Neural cell (in vitro differentiated cells): ENCODE data around the gene FBLN2. TPM values are rescaled to one million over a fixed set of nuclear protein-coding genes. Genes with fewer than 3 reads are reported as not detected.

Experiments
- H2AFZ ChIP-seq: fragments of 200-600, 300-800 bp; sonication (generic), shearing (Covaris generic); 2 replicates; pipeline ENCODE4 v1.6.0; 2014; ENCODE audit warnings: low read depth, mild to moderate bottlenecking, antibody characterized with exemption, low read length, moderate library complexity
- H3F3A ChIP-seq: fragments of 200-600 bp; shearing (Covaris generic); 2 replicates; pipeline ENCODE4 v1.6.1; 2016; ENCODE audit warnings: mild to moderate bottlenecking, moderate library complexity, mixed read lengths, antibody characterized with exemption, low read length; ENCODE audit not compliant: insufficient read depth, poor library complexity, severe bottlenecking
- H3K27ac ChIP-seq: fragments of 200-600, 300-800 bp; sonication (generic), shearing (Covaris generic); 2 replicates; pipeline ENCODE4 v1.5.1; 2014; ENCODE audit warnings: mild to moderate bottlenecking, low read length, moderate library complexity
- H3K27me3 ChIP-seq: fragments of 300-800, 200-600 bp; sonication (generic), shearing (Covaris generic); 2 replicates; pipeline ENCODE4 v1.6.0; 2014; ENCODE audit warnings: mild to moderate bottlenecking, low read depth, low read length, moderate library complexity; ENCODE audit not compliant: insufficient read depth
- H3K36me3 ChIP-seq: fragments of 300-800, 200-600 bp; sonication (generic), shearing (Covaris generic); 2 replicates; pipeline ENCODE4 v1.5.1; 2014; ENCODE audit warnings: mild to moderate bottlenecking, antibody characterized with exemption, low read length, moderate library complexity; ENCODE audit not compliant: insufficient read depth
- H3K4me2 ChIP-seq: fragments of 300-800, 200-600 bp; sonication (generic), shearing (Covaris generic); 2 replicates; pipeline ENCODE4 v1.6.0; 2014; ENCODE audit warnings: mild to moderate bottlenecking, low read length
- H3K4me3 ChIP-seq: fragments of 300-800, 200-600 bp; sonication (generic), shearing (Covaris generic); 2 replicates; pipeline ENCODE4 v1.5.1; 2014; ENCODE audit warnings: mild to moderate bottlenecking, low read length, moderate library complexity
- H3K79me2 ChIP-seq: fragments of 200-600 bp; shearing (Covaris generic); replicated peaks from 2 replicates; pipeline ENCODE4 v1.6.0; 2014; ENCODE audit warnings: mild to moderate bottlenecking, low read length, moderate library complexity; ENCODE audit not compliant: insufficient read depth
- H3K9ac ChIP-seq: fragments of 300-800, 200-600 bp; sonication (generic), shearing (Covaris generic); 2 replicates; pipeline ENCODE4 v1.6.1; 2016; ENCODE audit warnings: mild to moderate bottlenecking, low read length, mixed read lengths
- H3K9me2 ChIP-seq: fragments of 200-600 bp; shearing (Covaris generic); 2 replicates; pipeline ENCODE4 v1.6.1; 2016; ENCODE audit warnings: mild to moderate bottlenecking, low read length, mixed read lengths; ENCODE audit not compliant: insufficient read depth
- H3K9me3 ChIP-seq: fragments of 200-600, 300-800 bp; sonication (generic), shearing (Covaris generic); 2 replicates; pipeline ENCODE4 v1.6.1; 2016; ENCODE audit warnings: mild to moderate bottlenecking, mixed run types, low read length, moderate library complexity, mixed read lengths
- H4K20me1 ChIP-seq: fragments of 200-600 bp; shearing (Covaris generic); 2 replicates; pipeline ENCODE4 v1.6.1; 2016; ENCODE audit warnings: mild to moderate bottlenecking, mixed run types; ENCODE audit not compliant: insufficient read depth
- EP300 ChIP-seq: fragments of 450-650 bp; conservative IDR thresholded peaks from 2 replicates; pipeline ENCODE4 v1.6.1; 2014; ENCODE audit warnings: antibody characterized with exemption, mild to moderate bottlenecking, moderate library complexity; ENCODE audit not compliant: poor library complexity, severe bottlenecking
- EZH2 ChIP-seq: fragments of 200-600, 300-800 bp; shearing (Covaris generic), sonication (generic); IDR thresholded peaks from 2 replicates; pipeline ENCODE4 v1.6.1; 2014; ENCODE audit warnings: antibody characterized with exemption, low read length, borderline replicate concordance, mild to moderate bottlenecking; ENCODE audit not compliant: insufficient read depth, poor library complexity, severe bottlenecking
- MXI1 ChIP-seq: fragments of 450-650 bp; conservative IDR thresholded peaks from 2 replicates; pipeline ENCODE4 v1.6.1; 2014; ENCODE audit warnings: antibody characterized with exemption, mild to moderate bottlenecking; ENCODE audit not compliant: poor library complexity, severe bottlenecking
- POLR2AphosphoS5 ChIP-seq: IDR thresholded peaks from 2 replicates; pipeline ENCODE4 v1.6.1; 2012
- RAD21 ChIP-seq: fragments of 450-650 bp; conservative IDR thresholded peaks from 2 replicates; pipeline ENCODE4 v1.6.1; 2014; ENCODE audit warnings: antibody characterized with exemption, mild to moderate bottlenecking, moderate library complexity
- SMC3 ChIP-seq: fragments of 450-650 bp; conservative IDR thresholded peaks from 2 replicates; pipeline ENCODE4 v1.6.1; 2014; ENCODE audit warnings: antibody characterized with exemption, mild to moderate bottlenecking, moderate library complexity; ENCODE audit not compliant: poor library complexity
- TAF1 ChIP-seq: IDR thresholded peaks from 2 replicates; pipeline ENCODE4 v1.6.1; 2012; ENCODE audit warnings: low read depth
- polyA plus RNA-seq: library from polyadenylated mRNA; depleted of rRNA; stranded (reverse); fragments of >200 nt; gene quantifications from 2 replicates; pipeline ENCODE4 v1.2.3, GENCODE V29; 2014
- TF ChIP-seq, protein P1 (sequence below): IDR thresholded peaks from 2 replicates; pipeline ENCODE4 v1.6.1; 2012; ENCODE audit warnings: borderline replicate concordance
- TF ChIP-seq, protein P2 (sequence below): fragments of 450-650 bp; IDR thresholded peaks from 2 replicates; pipeline ENCODE4 v1.5.1; 2014; ENCODE audit warnings: antibody characterized with exemption, mild to moderate bottlenecking, moderate library complexity; ENCODE audit not compliant: poor library complexity, severe bottlenecking

The FBLN2 gene
- polyA plus RNA-seq, 1 donor from 2014 or later: 0.37 TPM

DNA sequence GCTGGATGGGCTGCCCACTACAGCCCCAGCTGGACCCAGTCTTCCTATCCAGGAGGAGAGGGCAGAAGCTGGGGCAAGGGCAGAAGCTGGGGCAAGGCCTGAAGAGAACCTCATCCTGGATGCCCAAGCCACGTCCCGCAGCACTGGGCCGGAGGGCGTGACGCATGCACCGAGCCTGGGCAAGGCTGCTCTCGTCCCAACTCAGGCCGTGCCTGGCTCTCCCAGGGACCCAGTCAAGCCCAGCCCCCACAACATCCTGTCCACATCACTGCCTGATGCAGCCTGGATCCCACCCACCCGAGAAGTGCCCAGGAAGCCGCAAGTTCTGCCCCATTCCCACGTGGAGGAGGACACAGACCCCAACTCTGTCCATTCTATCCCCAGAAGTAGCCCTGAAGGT, 22.3 kb downstream of the FBLN2 start:
- H3K4me2 ChIP-seq: no peak overlapping the region
- H3K4me3 ChIP-seq: no peak overlapping the region
- H3F3A ChIP-seq: no peaks in the 10 kb centered on the region
- H4K20me1 ChIP-seq: no peaks in the 10 kb centered on the region
- H2AFZ ChIP-seq: no peak overlapping the region
- TF ChIP-seq, protein P1, sequence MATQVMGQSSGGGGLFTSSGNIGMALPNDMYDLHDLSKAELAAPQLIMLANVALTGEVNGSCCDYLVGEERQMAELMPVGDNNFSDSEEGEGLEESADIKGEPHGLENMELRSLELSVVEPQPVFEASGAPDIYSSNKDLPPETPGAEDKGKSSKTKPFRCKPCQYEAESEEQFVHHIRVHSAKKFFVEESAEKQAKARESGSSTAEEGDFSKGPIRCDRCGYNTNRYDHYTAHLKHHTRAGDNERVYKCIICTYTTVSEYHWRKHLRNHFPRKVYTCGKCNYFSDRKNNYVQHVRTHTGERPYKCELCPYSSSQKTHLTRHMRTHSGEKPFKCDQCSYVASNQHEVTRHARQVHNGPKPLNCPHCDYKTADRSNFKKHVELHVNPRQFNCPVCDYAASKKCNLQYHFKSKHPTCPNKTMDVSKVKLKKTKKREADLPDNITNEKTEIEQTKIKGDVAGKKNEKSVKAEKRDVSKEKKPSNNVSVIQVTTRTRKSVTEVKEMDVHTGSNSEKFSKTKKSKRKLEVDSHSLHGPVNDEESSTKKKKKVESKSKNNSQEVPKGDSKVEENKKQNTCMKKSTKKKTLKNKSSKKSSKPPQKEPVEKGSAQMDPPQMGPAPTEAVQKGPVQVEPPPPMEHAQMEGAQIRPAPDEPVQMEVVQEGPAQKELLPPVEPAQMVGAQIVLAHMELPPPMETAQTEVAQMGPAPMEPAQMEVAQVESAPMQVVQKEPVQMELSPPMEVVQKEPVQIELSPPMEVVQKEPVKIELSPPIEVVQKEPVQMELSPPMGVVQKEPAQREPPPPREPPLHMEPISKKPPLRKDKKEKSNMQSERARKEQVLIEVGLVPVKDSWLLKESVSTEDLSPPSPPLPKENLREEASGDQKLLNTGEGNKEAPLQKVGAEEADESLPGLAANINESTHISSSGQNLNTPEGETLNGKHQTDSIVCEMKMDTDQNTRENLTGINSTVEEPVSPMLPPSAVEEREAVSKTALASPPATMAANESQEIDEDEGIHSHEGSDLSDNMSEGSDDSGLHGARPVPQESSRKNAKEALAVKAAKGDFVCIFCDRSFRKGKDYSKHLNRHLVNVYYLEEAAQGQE: no peak
- TF ChIP-seq EZH2 (no peak), SMC3 (no peak), MXI1 (no peak)
- TF ChIP-seq, protein P2, sequence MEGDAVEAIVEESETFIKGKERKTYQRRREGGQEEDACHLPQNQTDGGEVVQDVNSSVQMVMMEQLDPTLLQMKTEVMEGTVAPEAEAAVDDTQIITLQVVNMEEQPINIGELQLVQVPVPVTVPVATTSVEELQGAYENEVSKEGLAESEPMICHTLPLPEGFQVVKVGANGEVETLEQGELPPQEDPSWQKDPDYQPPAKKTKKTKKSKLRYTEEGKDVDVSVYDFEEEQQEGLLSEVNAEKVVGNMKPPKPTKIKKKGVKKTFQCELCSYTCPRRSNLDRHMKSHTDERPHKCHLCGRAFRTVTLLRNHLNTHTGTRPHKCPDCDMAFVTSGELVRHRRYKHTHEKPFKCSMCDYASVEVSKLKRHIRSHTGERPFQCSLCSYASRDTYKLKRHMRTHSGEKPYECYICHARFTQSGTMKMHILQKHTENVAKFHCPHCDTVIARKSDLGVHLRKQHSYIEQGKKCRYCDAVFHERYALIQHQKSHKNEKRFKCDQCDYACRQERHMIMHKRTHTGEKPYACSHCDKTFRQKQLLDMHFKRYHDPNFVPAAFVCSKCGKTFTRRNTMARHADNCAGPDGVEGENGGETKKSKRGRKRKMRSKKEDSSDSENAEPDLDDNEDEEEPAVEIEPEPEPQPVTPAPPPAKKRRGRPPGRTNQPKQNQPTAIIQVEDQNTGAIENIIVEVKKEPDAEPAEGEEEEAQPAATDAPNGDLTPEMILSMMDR: no peak
- no peaks in the 10 kb centered on the region for H3K27me3 ChIP-seq
- H3K36me3 ChIP-seq: no peaks in the 10 kb centered on the region
- no peak overlapping the region for H3K27ac ChIP-seq
- no peaks in the 10 kb centered on the region for H3K9me2 ChIP-seq
- H3K79me2 ChIP-seq: no peaks in the 10 kb centered on the region
- H3K9ac ChIP-seq: no peak overlapping the region
- no peaks in the 10 kb centered on the region for H3K9me3 ChIP-seq

- no peaks in the 10 kb centered on the region for H3F3A ChIP-seq
- no peak overlapping the region for H3K4me2 ChIP-seq
- H3K27me3 ChIP-seq: no peaks in the 10 kb centered on the region
- no peaks in the 10 kb centered on the region for H4K20me1 ChIP-seq
- no peak overlapping the region for H3K9ac ChIP-seq
- no peaks in the 10 kb centered on the region for H3K9me3 ChIP-seq
- H3K36me3 ChIP-seq: no peaks in the 10 kb centered on the region
- no peak overlapping the region for H2AFZ ChIP-seq
- H3K4me3 ChIP-seq: no peak overlapping the region
- no peaks in the 10 kb centered on the region for H3K79me2 ChIP-seq
- no peaks in the 10 kb centered on the region for H3K9me2 ChIP-seq
- TF ChIP-seq RAD21: no peak
- TF ChIP-seq, protein P2: no peak
- TF ChIP-seq EP300: no peak
- TF ChIP-seq MXI1: no peak
- no peak for TF ChIP-seq TAF1
- TF ChIP-seq EZH2: no peak
- TF ChIP-seq SMC3: no peak
- TF ChIP-seq POLR2AphosphoS5: no peak
- TF ChIP-seq, protein P1: no peak
- no peak overlapping the region for H3K27ac ChIP-seq
Measured at GRCh38 chr3:13571831-13572750, 23.2 kb downstream of the FBLN2 start.
